OCI-LY7 (cell line): ENCODE data around the gene NAA38. TPM values are rescaled to one million over a fixed set of nuclear protein-coding genes. Genes with fewer than 3 reads are reported as not detected.
A peak's percentile ranks its signal among the peaks of the same experiment; 100 is the strongest.

Source experiments
- BruUV-seq: library from RNA; stranded (reverse); fragments of 400-500 nt; replicated peaks from 2 replicates; lab custom pipeline; 2021; lab: Mats Ljungman, UMichigan
- CTCF ChIA-PET: fragments of 300-600 bp; sonication (Branson Sonifier 250); formaldehyde crosslinking; loops from one replicate; lab custom pipeline; 2022; ENCODE audit warnings: antibody characterized with exemption; ENCODE audit not compliant: unreplicated experiment; lab: Charles Lee
- POLR2A ChIA-PET: fragments of 300-600 bp; sonication (Branson Sonifier 250); formaldehyde crosslinking; loops from one replicate; lab custom pipeline; 2022; ENCODE audit warnings: antibody characterized with exemption; lab: Charles Lee
- DNase-seq: peaks from one replicate; pipeline ENCODE4 v3.0.0-alpha.2; 2015; ENCODE audit warnings: low spot score
- H2AFZ ChIP-seq: fragments of 200-600 bp; sonication (generic), shearing (Covaris generic); 2 replicates; pipeline ENCODE4 v1.6.1; 2014; ENCODE audit warnings: mild to moderate bottlenecking, antibody characterized with exemption, low read length, moderate library complexity
- H3K27ac ChIP-seq: fragments of 200-600 bp; sonication (generic); 2 replicates; pipeline ENCODE4 v1.5.1; 2014; ENCODE audit warnings: mixed run types, low read depth, mild to moderate bottlenecking, moderate library complexity, low read length, inconsistent platforms; ENCODE audit not compliant: poor library complexity, severe bottlenecking
- H3K36me3 ChIP-seq: fragments of 200-600 bp; sonication (generic); 2 replicates; pipeline ENCODE4 v1.6.1; 2014; ENCODE audit warnings: mild to moderate bottlenecking, antibody characterized with exemption, low read length, moderate library complexity, mixed read lengths; ENCODE audit not compliant: insufficient read depth
- H3K4me1 ChIP-seq: fragments of 200-600 bp; sonication (generic); 2 replicates; pipeline ENCODE4 v1.5.1; 2014; ENCODE audit warnings: mild to moderate bottlenecking, low read length; ENCODE audit not compliant: insufficient read depth, poor library complexity, severe bottlenecking
- H3K4me2 ChIP-seq: fragments of 200-600 bp; sonication (generic); 2 replicates; pipeline ENCODE4 v1.6.1; 2014; ENCODE audit warnings: mild to moderate bottlenecking, low read length
- H3K4me3 ChIP-seq: fragments of 200-600 bp; sonication (generic); 2 replicates; pipeline ENCODE4 v1.5.1; 2014; ENCODE audit warnings: mild to moderate bottlenecking, low read depth, low read length; ENCODE audit not compliant: poor library complexity, severe bottlenecking
- H3K79me2 ChIP-seq: fragments of 200-600 bp; sonication (generic); 2 replicates; pipeline ENCODE4 v1.6.1; 2016; ENCODE audit warnings: low read depth, mild to moderate bottlenecking, low read length, moderate library complexity, mixed read lengths; ENCODE audit not compliant: insufficient read depth
- H3K9me2 ChIP-seq: fragments of 200-600 bp; sonication (generic); 2 replicates; pipeline ENCODE4 v1.6.1; 2016; ENCODE audit warnings: mild to moderate bottlenecking, low read length, mixed read lengths; ENCODE audit not compliant: insufficient read depth
- H3K9me3 ChIP-seq: fragments of 200-600 bp; sonication (generic); 2 replicates; pipeline ENCODE4 v1.6.1; 2014; ENCODE audit warnings: mild to moderate bottlenecking, mixed run types, low read length, mixed read lengths
- H4K20me1 ChIP-seq: fragments of 200-600 bp; sonication (generic); 2 replicates; pipeline ENCODE4 v1.6.1; 2014; ENCODE audit warnings: mild to moderate bottlenecking, antibody characterized with exemption, low read length, moderate library complexity, mixed read lengths; ENCODE audit not compliant: insufficient read depth
- CTCF ChIP-seq: fragments of 200-600 bp; sonication (generic); conservative IDR thresholded peaks from 2 replicates; pipeline ENCODE4 v1.5.1; 2014; ENCODE audit warnings: mild to moderate bottlenecking, antibody characterized with exemption, low read length, moderate library complexity, mixed read lengths
- EZH2phosphoT487 ChIP-seq: fragments of 200-600 bp; sonication (generic); IDR thresholded peaks from 2 replicates; pipeline ENCODE4 v1.6.1; 2018; ENCODE audit warnings: low read depth, borderline replicate concordance, mild to moderate bottlenecking, mixed run types, antibody characterized with exemption, low read length, moderate library complexity, mixed read lengths
- intact Hi-C: fragments of 100-400 bp; cut with micrococcal nuclease; formaldehyde crosslinking; loops from one replicate; pipeline ENCODE4 v1.10.0; 2022; ENCODE audit not compliant: unreplicated experiment
- total RNA-seq, 2 experiments: library from RNA; depleted of rRNA in 1 of 2; stranded (reverse); fragments of >200 nt in 1 of 2; shearing (Covaris generic) in 1 of 2; gene quantifications; 2 replicates each; pipeline ENCODE4 v1.2.3, GENCODE V29; 2014 to 2022

The NAA38 gene
- total RNA-seq, 2 experiments from 2014 or later: 149 to 168 TPM

GRCh38 chr17:7886227-7887037 lies 29.1 kb upstream of the NAA38 start:
- Histone ChIP-seq H3K27ac (peak overlapping the region; percentile 90), H3K4me2 (peak overlapping the region; percentile 97), H3K9me3 (no peaks in the 10 kb centered on the region), H3K4me1 (peaks cover 40% of the 10 kb centered on the region), H2AFZ (peak overlapping the region; percentile 24; the same call in 1 of the 2 replicates), H3K4me3 (peak overlapping the region; percentile 95), H4K20me1 (0 out of 2 replicates have a peak, but pooled peaks cover 5% of the 10 kb centered on the region), H3K9me2 (no peaks in the 10 kb centered on the region), H3K79me2 (peaks cover 61% of the 10 kb centered on the region), H3K36me3 (peaks cover 34% of the 10 kb centered on the region)
- peak; percentile 47; the same call in 1 of the 2 replicates for TF ChIP-seq CTCF
- TF ChIP-seq EZH2phosphoT487: no peak
- ChIA-PET POLR2A (interaction anchor here (0.9 to 1.1 kb wide), 2 partner anchors 53 to 233 kb away, joined by 3 to 5 read pairs; no protein-coding TSS in a partner anchor), CTCF (no interaction called here)
- no TSS peak for BruUV-seq
- peak; percentile 47 for DNase-seq
- intact Hi-C loops: loop anchor here (1.0 to 5.0 kb wide), 5 partner anchors 24 to 231 kb away; partner anchors contain the start of genes ALOXE3 and NAA38

GRCh38 chr17:7885367-7886226 lies 28.2 kb upstream of the NAA38 start:
- Histone ChIP-seq H3K9me3 (no peaks in the 10 kb centered on the region), H3K9me2 (no peaks in the 10 kb centered on the region), H3K4me2 (peak overlapping the region; percentile 97), H4K20me1 (0 out of 2 replicates have a peak, but pooled peaks cover 5% of the 10 kb centered on the region), H3K27ac (peak overlapping the region; percentile 90), H3K4me3 (peak overlapping the region; percentile 95), H3K4me1 (peaks cover 48% of the 10 kb centered on the region), H3K79me2 (peaks cover 61% of the 10 kb centered on the region), H3K36me3 (peaks cover 34% of the 10 kb centered on the region), H2AFZ (peak overlapping the region; percentile 21)
- TF ChIP-seq CTCF (no peak), EZH2phosphoT487 (no peak)
- DNase-seq: peak; percentile 68
- intact Hi-C loops: loop anchor here (1.0 to 5.0 kb wide), 3 partner anchors 27 to 232 kb away; partner anchors contain the start of gene ALOXE3
- ChIA-PET POLR2A (interaction anchor here (0.9 to 1.3 kb wide), 3 partner anchors 26 to 234 kb away, joined by 3 to 5 read pairs (median 3); no protein-coding TSS in a partner anchor), CTCF (no interaction called here)
- BruUV-seq: no TSS peak
